Hair follicular keratinocyte (primary cell): ENCODE results near the gene DNAH14. TPM values are rescaled to one million over a fixed set of nuclear protein-coding genes. Genes with fewer than 3 reads are reported as not detected.

Source experiments
- total RNA-seq: library from RNA; depleted of rRNA; stranded (reverse); fragments of >200 nt; gene quantifications from 2 replicates; pipeline ENCODE4 v1.2.3, GENCODE V29; 2015

The DNAH14 gene
- total RNA-seq = 20.0 and 21.3 TPM in 2 replicates

GRCh38 chr1:224929335-224930237 lies at the start of gene DNAH14:
Gene DNAH14, plus strand, starts transcription at chr1:224929675. Its CDS starts 23,028 bp downstream, at chr1:224952703.

GRCh38 chr1:225427235-225428067 lies 498.0 kb downstream of the DNAH14 start, which contains the start of gene LBR:
Gene LBR, minus strand, starts transcription at chr1:225428038. Its CDS starts 3,963 bp downstream, at chr1:225424075.

